ENCODE data around the gene SPRY2. TPM values are rescaled to one million over a fixed set of nuclear protein-coding genes. Genes with fewer than 3 reads are reported as not detected.

Gene SPRY2
- total and polyA plus RNA-seq, 2 of the 13 experiments (the other 11 are each of a cell fraction or from before 2014, with no cell fraction given): 7.4 to 25.1 TPM

DNA sequence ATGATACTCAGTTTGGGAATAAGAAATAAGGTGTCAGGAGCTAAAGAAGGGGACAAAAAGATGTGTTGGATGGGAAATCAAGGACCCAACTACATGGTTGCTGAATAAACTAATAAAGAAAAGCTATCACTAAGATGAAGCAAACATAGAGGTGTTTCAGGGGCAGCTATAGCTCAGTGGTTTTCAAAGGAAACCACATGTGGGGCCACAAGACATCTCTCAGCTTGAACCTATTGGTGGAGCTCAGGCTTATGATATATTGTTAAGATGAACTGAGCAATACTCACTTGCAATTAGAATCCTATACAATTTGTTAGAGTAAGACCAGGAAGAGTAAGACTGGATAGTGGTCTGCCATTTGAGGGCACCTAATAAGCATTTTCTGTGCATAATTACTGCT is 45.1 kb upstream of the SPRY2 start:
- POLR2A ChIA-PET: no interaction called here

More for the DNA sequence above, 45.1 kb upstream of the SPRY2 start:
- Histone ChIP-seq H3K27me3 (ENCODE audit: control insufficient read depth in 1 of 2, insufficient read depth in 2 of 2, low read length in 2 of 2) (no peaks in the 10 kb centered on the region), H3K4me3 (replicated peaks in 1 of 3; ENCODE audit: insufficient read depth in 1 of 3, low read depth in 2 of 3, low read length in 3 of 3) (no peak overlapping the region), H3K27ac (ENCODE audit: extremely low read length, insufficient read depth, low read length) (no peak overlapping the region), H2AFZ (ENCODE audit: low read length) (no peak overlapping the region), H3K9me3 (ENCODE audit: low read length) (no peaks in the 10 kb centered on the region), H3K9ac (ENCODE audit: insufficient read depth, low read depth, low read length) (no peak overlapping the region), H3K79me2 (ENCODE audit: insufficient read depth, low read length) (no peaks in the 10 kb centered on the region), H3K4me2 (ENCODE audit: low read depth, low read length) (no peak overlapping the region), H4K20me1 (ENCODE audit: insufficient read depth, low read length) (no peaks in the 10 kb centered on the region), H3K36me3 (replicated peaks in 1 of 2; ENCODE audit: control insufficient read depth in 1 of 2, insufficient read depth in 2 of 2, low read length in 2 of 2) (no peaks in the 10 kb centered on the region), H3K4me1 (ENCODE audit: insufficient read depth, low read length) (no peaks in the 10 kb centered on the region)
- in situ Hi-C loops (cut with HindIII; ENCODE audit: extremely low pct_ligation_motif_present, low pct_unique_long_range_greater_than_20kb): no loop called here
- intact Hi-C loops (cut with micrococcal nuclease; ENCODE audit: unreplicated experiment): no loop called here
- ATAC-seq: no peak
- no peak for DNase-seq (ENCODE audit: low spot score)
- CTCF ChIA-PET (ENCODE audit: low intra/inter-chr PET ratio, low total read pairs): no interaction called here
- no peak for TF ChIP-seq MLLT10 (CRISPR knock-in tag; IDR thresholded peaks at IDR 0.05)
- TF ChIP-seq SNAI1 (CRISPR knock-in tag; IDR thresholded peaks at IDR 0.05; ENCODE audit: borderline replicate concordance): no peak
- no peak for TF ChIP-seq NFE2L1 (CRISPR knock-in tag; IDR thresholded peaks at IDR 0.05; ENCODE audit: borderline replicate concordance)
- TF ChIP-seq, protein P1, sequence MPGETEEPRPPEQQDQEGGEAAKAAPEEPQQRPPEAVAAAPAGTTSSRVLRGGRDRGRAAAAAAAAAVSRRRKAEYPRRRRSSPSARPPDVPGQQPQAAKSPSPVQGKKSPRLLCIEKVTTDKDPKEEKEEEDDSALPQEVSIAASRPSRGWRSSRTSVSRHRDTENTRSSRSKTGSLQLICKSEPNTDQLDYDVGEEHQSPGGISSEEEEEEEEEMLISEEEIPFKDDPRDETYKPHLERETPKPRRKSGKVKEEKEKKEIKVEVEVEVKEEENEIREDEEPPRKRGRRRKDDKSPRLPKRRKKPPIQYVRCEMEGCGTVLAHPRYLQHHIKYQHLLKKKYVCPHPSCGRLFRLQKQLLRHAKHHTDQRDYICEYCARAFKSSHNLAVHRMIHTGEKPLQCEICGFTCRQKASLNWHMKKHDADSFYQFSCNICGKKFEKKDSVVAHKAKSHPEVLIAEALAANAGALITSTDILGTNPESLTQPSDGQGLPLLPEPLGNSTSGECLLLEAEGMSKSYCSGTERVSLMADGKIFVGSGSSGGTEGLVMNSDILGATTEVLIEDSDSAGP (CRISPR knock-in tag; IDR thresholded peaks at IDR 0.05; ENCODE audit: borderline replicate concordance): no peak
- TF ChIP-seq, protein P2, sequence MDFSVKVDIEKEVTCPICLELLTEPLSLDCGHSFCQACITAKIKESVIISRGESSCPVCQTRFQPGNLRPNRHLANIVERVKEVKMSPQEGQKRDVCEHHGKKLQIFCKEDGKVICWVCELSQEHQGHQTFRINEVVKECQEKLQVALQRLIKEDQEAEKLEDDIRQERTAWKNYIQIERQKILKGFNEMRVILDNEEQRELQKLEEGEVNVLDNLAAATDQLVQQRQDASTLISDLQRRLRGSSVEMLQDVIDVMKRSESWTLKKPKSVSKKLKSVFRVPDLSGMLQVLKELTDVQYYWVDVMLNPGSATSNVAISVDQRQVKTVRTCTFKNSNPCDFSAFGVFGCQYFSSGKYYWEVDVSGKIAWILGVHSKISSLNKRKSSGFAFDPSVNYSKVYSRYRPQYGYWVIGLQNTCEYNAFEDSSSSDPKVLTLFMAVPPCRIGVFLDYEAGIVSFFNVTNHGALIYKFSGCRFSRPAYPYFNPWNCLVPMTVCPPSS (IDR thresholded peaks at IDR 0.05): no peak
- TF ChIP-seq U2AF1 (optimal IDR thresholded peaks at IDR 0.05; ENCODE audit: low read depth, low read length): no peak
- TF ChIP-seq, protein P3, sequence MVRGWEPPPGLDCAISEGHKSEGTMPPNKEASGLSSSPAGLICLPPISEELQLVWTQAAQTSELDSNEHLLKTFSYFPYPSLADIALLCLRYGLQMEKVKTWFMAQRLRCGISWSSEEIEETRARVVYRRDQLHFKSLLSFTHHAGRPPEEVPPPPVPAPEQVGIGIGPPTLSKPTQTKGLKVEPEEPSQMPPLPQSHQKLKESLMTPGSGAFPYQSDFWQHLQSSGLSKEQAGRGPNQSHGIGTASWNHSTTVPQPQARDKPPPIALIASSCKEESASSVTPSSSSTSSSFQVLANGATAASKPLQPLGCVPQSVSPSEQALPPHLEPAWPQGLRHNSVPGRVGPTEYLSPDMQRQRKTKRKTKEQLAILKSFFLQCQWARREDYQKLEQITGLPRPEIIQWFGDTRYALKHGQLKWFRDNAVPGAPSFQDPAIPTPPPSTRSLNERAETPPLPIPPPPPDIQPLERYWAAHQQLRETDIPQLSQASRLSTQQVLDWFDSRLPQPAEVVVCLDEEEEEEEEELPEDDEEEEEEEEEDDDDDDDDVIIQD (CRISPR knock-in tag; IDR thresholded peaks at IDR 0.05; ENCODE audit: low read depth): no peak
- no peak for TF ChIP-seq SIN3B (IDR thresholded peaks at IDR 0.05; ENCODE audit: low read length)
- TF ChIP-seq, protein P4, sequence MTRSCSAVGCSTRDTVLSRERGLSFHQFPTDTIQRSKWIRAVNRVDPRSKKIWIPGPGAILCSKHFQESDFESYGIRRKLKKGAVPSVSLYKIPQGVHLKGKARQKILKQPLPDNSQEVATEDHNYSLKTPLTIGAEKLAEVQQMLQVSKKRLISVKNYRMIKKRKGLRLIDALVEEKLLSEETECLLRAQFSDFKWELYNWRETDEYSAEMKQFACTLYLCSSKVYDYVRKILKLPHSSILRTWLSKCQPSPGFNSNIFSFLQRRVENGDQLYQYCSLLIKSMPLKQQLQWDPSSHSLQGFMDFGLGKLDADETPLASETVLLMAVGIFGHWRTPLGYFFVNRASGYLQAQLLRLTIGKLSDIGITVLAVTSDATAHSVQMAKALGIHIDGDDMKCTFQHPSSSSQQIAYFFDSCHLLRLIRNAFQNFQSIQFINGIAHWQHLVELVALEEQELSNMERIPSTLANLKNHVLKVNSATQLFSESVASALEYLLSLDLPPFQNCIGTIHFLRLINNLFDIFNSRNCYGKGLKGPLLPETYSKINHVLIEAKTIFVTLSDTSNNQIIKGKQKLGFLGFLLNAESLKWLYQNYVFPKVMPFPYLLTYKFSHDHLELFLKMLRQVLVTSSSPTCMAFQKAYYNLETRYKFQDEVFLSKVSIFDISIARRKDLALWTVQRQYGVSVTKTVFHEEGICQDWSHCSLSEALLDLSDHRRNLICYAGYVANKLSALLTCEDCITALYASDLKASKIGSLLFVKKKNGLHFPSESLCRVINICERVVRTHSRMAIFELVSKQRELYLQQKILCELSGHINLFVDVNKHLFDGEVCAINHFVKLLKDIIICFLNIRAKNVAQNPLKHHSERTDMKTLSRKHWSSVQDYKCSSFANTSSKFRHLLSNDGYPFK (CRISPR knock-in tag; IDR thresholded peaks at IDR 0.05; ENCODE audit: borderline replicate concordance): no peak
- no peak for TF ChIP-seq MIXL1 (CRISPR knock-in tag; IDR thresholded peaks at IDR 0.05)
- TF ChIP-seq, protein P5, sequence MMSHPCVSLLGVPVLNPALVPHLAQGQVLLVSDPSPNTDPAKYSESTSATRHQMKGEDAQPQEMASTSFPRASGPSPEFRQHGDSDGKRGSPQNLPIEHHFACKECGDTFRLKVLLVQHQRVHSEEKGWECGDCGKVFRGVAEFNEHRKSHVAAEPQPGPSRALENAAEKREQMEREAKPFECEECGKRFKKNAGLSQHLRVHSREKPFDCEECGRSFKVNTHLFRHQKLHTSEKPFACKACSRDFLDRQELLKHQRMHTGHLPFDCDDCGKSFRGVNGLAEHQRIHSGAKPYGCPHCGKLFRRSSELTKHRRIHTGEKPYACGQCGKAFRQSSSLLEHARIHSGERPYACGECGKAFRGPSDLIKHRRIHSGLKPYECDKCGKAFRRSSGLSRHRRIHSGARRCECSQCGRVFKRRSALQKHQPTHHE (CRISPR knock-in tag; IDR thresholded peaks at IDR 0.05; ENCODE audit: borderline replicate concordance): no peak
- no peak for TF ChIP-seq ZFP37 (CRISPR knock-in tag; IDR thresholded peaks at IDR 0.05; ENCODE audit: borderline replicate concordance)
- TF ChIP-seq, protein P6, sequence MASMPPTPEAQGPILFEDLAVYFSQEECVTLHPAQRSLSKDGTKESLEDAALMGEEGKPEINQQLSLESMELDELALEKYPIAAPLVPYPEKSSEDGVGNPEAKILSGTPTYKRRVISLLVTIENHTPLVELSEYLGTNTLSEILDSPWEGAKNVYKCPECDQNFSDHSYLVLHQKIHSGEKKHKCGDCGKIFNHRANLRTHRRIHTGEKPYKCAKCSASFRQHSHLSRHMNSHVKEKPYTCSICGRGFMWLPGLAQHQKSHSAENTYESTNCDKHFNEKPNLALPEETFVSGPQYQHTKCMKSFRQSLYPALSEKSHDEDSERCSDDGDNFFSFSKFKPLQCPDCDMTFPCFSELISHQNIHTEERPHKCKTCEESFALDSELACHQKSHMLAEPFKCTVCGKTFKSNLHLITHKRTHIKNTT (CRISPR knock-in tag; IDR thresholded peaks at IDR 0.05): no peak
- TF ChIP-seq SOX6 (IDR thresholded peaks at IDR 0.05): no peak
- TF ChIP-seq SOX6 (CRISPR knock-in tag; IDR thresholded peaks at IDR 0.05): no peak
- TF ChIP-seq ZSCAN31 (CRISPR knock-in tag; IDR thresholded peaks at IDR 0.05; ENCODE audit: low read depth): no peak
- no TSS peak for BruUV-seq (replicated peaks)
- no peak for FAIRE-seq

Data from HepG2 (cell line).